Neuronal stem cell (in vitro differentiated cells): ENCODE measurements around the gene SMAD1.

Source experiments
- DNase-seq: peaks from one replicate; pipeline ENCODE4 v3.0.0-alpha.2; 2013; ENCODE audit warnings: low spot score
- H2AFZ ChIP-seq: one replicate; pipeline ENCODE4 v1.6.1; 2013; ENCODE audit warnings: mild to moderate bottlenecking, low read length, inconsistent platforms
- H2AK5ac ChIP-seq: 2 replicates; pipeline ENCODE4 v1.6.1; 2013; ENCODE audit warnings: low read depth, mild to moderate bottlenecking, inconsistent platforms, low read length, moderate library complexity, mixed read lengths
- H2BK120ac ChIP-seq: 2 replicates; pipeline ENCODE4 v1.6.1; 2013; ENCODE audit warnings: low read depth, mild to moderate bottlenecking, inconsistent platforms, low read length, moderate library complexity, mixed read lengths
- H2BK12ac ChIP-seq: one replicate; pipeline ENCODE4 v1.6.1; 2013; ENCODE audit warnings: low read length, inconsistent platforms
- H2BK15ac ChIP-seq: 2 replicates; pipeline ENCODE4 v1.6.1; 2013; ENCODE audit warnings: mild to moderate bottlenecking, low read length, inconsistent platforms, mixed read lengths
- H2BK5ac ChIP-seq: one replicate; pipeline ENCODE4 v1.6.1; 2013; ENCODE audit warnings: inconsistent platforms, mild to moderate bottlenecking, low read length, moderate library complexity
- H3K14ac ChIP-seq: one replicate; pipeline ENCODE4 v1.6.1; 2013; ENCODE audit warnings: low read length, inconsistent platforms
- H3K18ac ChIP-seq: 2 replicates; pipeline ENCODE4 v1.6.1; 2013; ENCODE audit warnings: low read length, inconsistent platforms
- H3K23ac ChIP-seq: 2 replicates; pipeline ENCODE4 v1.6.1; 2013; ENCODE audit warnings: low read depth, mild to moderate bottlenecking, mixed read lengths, low read length, inconsistent platforms; ENCODE audit not compliant: poor library complexity
- H3K27ac ChIP-seq: replicated peaks from 3 replicates; pipeline ENCODE4 v1.5.1; 2013; ENCODE audit warnings: low read length, inconsistent platforms
- H3K27me3 ChIP-seq, 3 experiments: 2 replicates each; pipeline ENCODE4 v1.6.1; 2013; ENCODE audit warnings: low read length in 3 of 3, mild to moderate bottlenecking in 2 of 3, inconsistent platforms in 1 of 3, low read depth in 1 of 3, mixed read lengths in 1 of 3, moderate library complexity in 1 of 3; ENCODE audit not compliant: control insufficient read depth in 3 of 3, insufficient read depth in 3 of 3
- H3K36me3 ChIP-seq, 2 donors: replicated peaks in 1 of 2; 2 replicates each; pipeline ENCODE4 v1.6.1; 2013; ENCODE audit warnings: low read length in 2 of 2; ENCODE audit not compliant: control insufficient read depth in 2 of 2, insufficient read depth in 2 of 2
- H3K4ac ChIP-seq: 2 replicates; pipeline ENCODE4 v1.6.1; 2013; ENCODE audit warnings: inconsistent platforms, mild to moderate bottlenecking, low read length, moderate library complexity
- H3K4me1 ChIP-seq, 2 donors: 1 replicate in 1 of 2; 2 replicates in 1 of 2; pipeline ENCODE4 v1.6.1; 2013; ENCODE audit warnings: low read length in 2 of 2, low read depth in 1 of 2; ENCODE audit not compliant: control insufficient read depth in 2 of 2, insufficient read depth in 1 of 2
- H3K4me2 ChIP-seq: one replicate; pipeline ENCODE4 v1.6.1; 2013; ENCODE audit warnings: mild to moderate bottlenecking, low read length, inconsistent platforms; ENCODE audit not compliant: insufficient read depth, poor library complexity, severe bottlenecking
- H3K4me3 ChIP-seq, 2 donors: 2 replicates each; pipeline ENCODE4 v1.5.1; 2013; ENCODE audit warnings: low read length in 2 of 2, mild to moderate bottlenecking in 2 of 2, inconsistent platforms in 1 of 2, moderate library complexity in 1 of 2
- H3K79me1 ChIP-seq: one replicate; pipeline ENCODE4 v1.6.1; 2013; ENCODE audit warnings: low read depth, mild to moderate bottlenecking, inconsistent platforms, low read length, moderate library complexity
- H3K9ac ChIP-seq: one replicate; pipeline ENCODE4 v1.6.1; 2013; ENCODE audit warnings: mild to moderate bottlenecking, low read depth, low read length, inconsistent platforms; ENCODE audit not compliant: poor library complexity
- H3K9me3 ChIP-seq, 2 donors: replicated peaks in 1 of 2; 2 replicates each; pipeline versions ENCODE3 to v1.6.1; 2013; ENCODE audit warnings: low read length in 2 of 2, mild to moderate bottlenecking in 2 of 2, inconsistent platforms in 1 of 2, low read depth in 1 of 2, mixed read lengths in 1 of 2, moderate library complexity in 1 of 2; ENCODE audit not compliant: control insufficient read depth in 2 of 2, insufficient read depth in 1 of 2
- H4K8ac ChIP-seq: one replicate; pipeline ENCODE4 v1.6.1; 2013; ENCODE audit warnings: low read depth, mild to moderate bottlenecking, inconsistent platforms, low read length, moderate library complexity
- H4K91ac ChIP-seq: one replicate; pipeline ENCODE4 v1.6.1; 2013; ENCODE audit warnings: low read length, low read depth, mild to moderate bottlenecking, inconsistent platforms; ENCODE audit not compliant: poor library complexity
- WGBS, 2 donors: extraction: QIAGEN DNeasy Blood & Tissue Kit; methylation state at CpG; one replicate each; pipeline ENCODE4 v1.1.7; 2013; ENCODE audit warnings: missing lambda C conversion rate in 2 of 2, mixed read lengths in 1 of 2; ENCODE audit not compliant: insufficient read length in 2 of 2, insufficient replicate concordance in 1 of 2; ENCODE audit errors: extremely low coverage in 2 of 2; 5-methylcytosine and 5-hydroxymethylcytosine counted together

SMAD1 gene

DNA sequence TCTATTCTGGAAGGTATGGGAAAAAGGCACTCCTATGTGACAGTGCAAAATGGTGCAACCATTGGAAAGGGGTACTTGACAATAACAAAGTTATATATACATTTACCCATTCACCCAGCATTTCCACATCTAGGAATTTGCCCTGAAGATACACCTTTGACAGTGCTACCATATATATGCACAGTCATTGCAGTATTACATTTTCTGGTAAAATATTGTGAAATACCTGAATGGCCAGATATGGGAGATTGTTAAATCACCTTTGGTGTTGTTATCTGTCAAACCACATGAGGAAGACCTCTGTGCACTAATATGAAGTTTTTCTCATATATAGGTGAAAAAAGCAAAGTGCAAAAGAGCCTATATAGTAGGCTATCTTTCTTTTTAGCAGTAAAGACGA is 53.5 kb downstream of the SMAD1 start:
- Histone ChIP-seq H3K4me3 (no peak overlapping the region), H3K4ac (no peak overlapping the region), H3K36me3 (peaks cover 0 to 21% of the 10 kb centered on the region in 2 donors), H3K9ac (no peak overlapping the region), H3K27ac (no peak overlapping the region), H2AK5ac (no peak overlapping the region), H2BK12ac (no peak overlapping the region), H3K79me1 (no peaks in the 10 kb centered on the region), H2BK5ac (no peak overlapping the region), H3K9me3 (no peaks in the 10 kb centered on the region), H3K23ac (no peak overlapping the region), H3K27me3 (no peaks in the 10 kb centered on the region), H3K14ac (no peak overlapping the region), H3K4me2 (no peak overlapping the region), H4K91ac (no peak overlapping the region), H2BK120ac (no peak overlapping the region), H4K8ac (no peak overlapping the region), H2BK15ac (no peak overlapping the region), H2AFZ (no peak overlapping the region), H3K4me1 (peaks cover 0 to 21% of the 10 kb centered on the region in 2 donors), H3K18ac (no peak overlapping the region)
- DNase-seq = no peak
- WGBS, 2 donors = no CpG with 5 or more reads among the region's 1 CpG

DNA sequence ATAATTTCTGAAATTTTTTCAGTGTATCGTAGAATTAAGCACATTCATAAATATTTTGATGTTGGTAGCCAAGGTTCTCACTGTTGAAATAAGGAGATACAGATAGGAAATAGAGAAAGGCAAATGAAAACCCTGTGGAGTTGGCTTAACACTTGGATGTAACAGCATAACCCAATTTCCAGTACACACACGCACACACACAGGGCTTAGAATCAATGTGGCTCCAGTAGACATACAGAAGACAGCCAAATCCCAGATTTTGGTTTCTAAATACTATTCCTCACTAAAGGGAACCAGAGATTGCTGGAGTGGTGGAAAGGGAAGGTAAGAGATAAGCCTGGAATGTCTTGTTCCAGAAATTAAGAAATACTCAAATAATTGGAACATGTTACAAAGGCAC is 54.4 kb downstream of the SMAD1 start:
- Histone ChIP-seq H4K91ac (no peak overlapping the region), H3K4me3 (no peak overlapping the region), H3K18ac (no peak overlapping the region), H2BK12ac (no peak overlapping the region), H3K27me3 (no peaks in the 10 kb centered on the region), H3K23ac (no peak overlapping the region), H3K36me3 (peaks cover 0 to 29% of the 10 kb centered on the region in 2 donors), H3K4me2 (no peak overlapping the region), H3K9me3 (no peaks in the 10 kb centered on the region), H2BK120ac (no peak overlapping the region), H3K27ac (no peak overlapping the region), H2BK15ac (no peak overlapping the region), H2AK5ac (no peak overlapping the region), H3K14ac (no peak overlapping the region), H3K79me1 (no peaks in the 10 kb centered on the region), H4K8ac (no peak overlapping the region), H2AFZ (no peak overlapping the region), H3K4me1 (peaks cover 0 to 24% of the 10 kb centered on the region in 2 donors), H3K4ac (no peak overlapping the region), H3K9ac (no peak overlapping the region), H2BK5ac (no peak overlapping the region)
- no CpG with 5 or more reads among the region's 2 CpGs for WGBS, 2 donors
- no peak for DNase-seq

DNA sequence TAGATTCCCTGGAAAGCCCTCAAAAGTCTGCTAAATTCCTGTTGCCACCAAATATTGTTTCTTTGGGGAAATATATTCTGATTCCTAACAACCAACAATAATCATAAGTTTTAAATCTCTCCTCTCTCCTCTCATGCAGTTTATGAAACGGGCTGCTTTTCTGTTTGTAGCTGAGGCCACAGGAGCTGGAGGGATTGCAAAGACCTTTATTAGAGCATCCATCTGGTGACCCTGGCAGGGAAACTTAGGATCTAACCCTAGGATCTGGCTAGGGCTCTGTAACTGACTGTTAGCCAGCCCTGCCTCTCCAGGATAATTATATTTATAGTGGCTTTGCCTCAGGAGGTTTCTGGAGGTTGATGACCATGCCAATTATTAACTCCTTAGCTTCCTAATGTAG is 56.9 kb downstream of the SMAD1 start:
- DNase-seq = no peak
- Histone ChIP-seq H3K4me3 (no peak overlapping the region), H3K4me2 (no peak overlapping the region), H2BK120ac (no peak overlapping the region), H3K27ac (no peak overlapping the region), H2BK12ac (no peak overlapping the region), H3K4ac (no peak overlapping the region), H3K36me3 (peaks cover 1 to 52% of the 10 kb centered on the region in 2 donors), H3K9me3 (no peaks in the 10 kb centered on the region), H3K9ac (no peak overlapping the region), H3K23ac (no peak overlapping the region), H4K8ac (no peak overlapping the region), H4K91ac (no peak overlapping the region), H3K18ac (no peak overlapping the region), H3K79me1 (no peaks in the 10 kb centered on the region), H3K4me1 (peaks cover 3 to 4% of the 10 kb centered on the region in 2 donors), H2BK5ac (no peak overlapping the region), H2AFZ (no peak overlapping the region), H3K14ac (no peak overlapping the region), H2AK5ac (no peak overlapping the region), H3K27me3 (no peaks in the 10 kb centered on the region), H2BK15ac (no peak overlapping the region)
- WGBS, 2 donors = no CpG with 5 or more reads among the region's 1 CpG

DNA sequence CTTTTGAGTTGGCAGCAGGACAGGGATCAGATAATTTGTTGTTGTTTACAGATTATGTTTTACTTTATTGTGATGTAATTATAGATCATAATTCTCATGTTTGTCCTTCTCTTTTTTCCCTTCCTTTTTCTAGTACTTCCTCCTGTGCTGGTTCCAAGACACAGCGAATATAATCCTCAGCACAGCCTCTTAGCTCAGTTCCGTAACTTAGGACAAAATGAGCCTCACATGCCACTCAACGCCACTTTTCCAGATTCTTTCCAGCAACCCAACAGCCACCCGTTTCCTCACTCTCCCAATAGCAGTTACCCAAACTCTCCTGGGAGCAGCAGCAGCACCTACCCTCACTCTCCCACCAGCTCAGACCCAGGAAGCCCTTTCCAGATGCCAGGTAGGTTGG is 58.0 kb downstream of the SMAD1 start:
- H3K27ac ChIP-seq = no peak overlapping the region
- no CpG with 5 or more reads among the region's 4 CpGs for WGBS, 2 donors
- no peak overlapping the region for H2BK12ac ChIP-seq
- H3K79me1 ChIP-seq = no peaks in the 10 kb centered on the region
- H4K8ac ChIP-seq = no peak overlapping the region
- H2AK5ac ChIP-seq = no peak overlapping the region
- H2AFZ ChIP-seq = no peak overlapping the region
- no peak overlapping the region for H2BK5ac ChIP-seq
- no peaks in the 10 kb centered on the region for H3K27me3 ChIP-seq
- no peak overlapping the region for H3K18ac ChIP-seq
- no peak overlapping the region for H2BK15ac ChIP-seq
- no peak for DNase-seq
- H3K14ac ChIP-seq = no peak overlapping the region
- H3K4me3 ChIP-seq = no peak overlapping the region
- no peak overlapping the region for H4K91ac ChIP-seq
- H3K23ac ChIP-seq = no peak overlapping the region
- no peak overlapping the region for H3K4ac ChIP-seq
- H3K9ac ChIP-seq = no peak overlapping the region
- no peak overlapping the region for H2BK120ac ChIP-seq
- no peaks in the 10 kb centered on the region for H3K9me3 ChIP-seq
- peaks cover 3 to 53% of the 10 kb centered on the region in 2 donors for H3K36me3 ChIP-seq
- H3K4me1 ChIP-seq = peaks cover 3 to 4% of the 10 kb centered on the region in 2 donors
- no peak overlapping the region for H3K4me2 ChIP-seq
